ENCODE measurements around the gene DDX17. TPM values are rescaled to one million over a fixed set of nuclear protein-coding genes. Genes with fewer than 3 reads are reported as not detected.

DDX17 gene
- total and polyA plus RNA-seq, 10 of the 15 experiments (the other 5 are each of a cell fraction or from before 2014, with no cell fraction given) = 25.2 to 778 (median 266) TPM

GRCh38 chr22:38505541-38506117 lies 482 bp downstream of the DDX17 start (continued):
- TF ChIP-seq, protein P1, sequence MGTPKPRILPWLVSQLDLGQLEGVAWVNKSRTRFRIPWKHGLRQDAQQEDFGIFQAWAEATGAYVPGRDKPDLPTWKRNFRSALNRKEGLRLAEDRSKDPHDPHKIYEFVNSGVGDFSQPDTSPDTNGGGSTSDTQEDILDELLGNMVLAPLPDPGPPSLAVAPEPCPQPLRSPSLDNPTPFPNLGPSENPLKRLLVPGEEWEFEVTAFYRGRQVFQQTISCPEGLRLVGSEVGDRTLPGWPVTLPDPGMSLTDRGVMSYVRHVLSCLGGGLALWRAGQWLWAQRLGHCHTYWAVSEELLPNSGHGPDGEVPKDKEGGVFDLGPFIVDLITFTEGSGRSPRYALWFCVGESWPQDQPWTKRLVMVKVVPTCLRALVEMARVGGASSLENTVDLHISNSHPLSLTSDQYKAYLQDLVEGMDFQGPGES (IDR thresholded peaks at IDR 0.05) = no peak
- TF ChIP-seq ZBED1 (IDR thresholded peaks at IDR 0.05; ENCODE audit: borderline replicate concordance) = no peak
- no peak for TF ChIP-seq IRF4 (IDR thresholded peaks at IDR 0.05; ENCODE audit: low read depth, low read length)
- TF ChIP-seq EGR1 (IDR thresholded peaks at IDR 0.05; ENCODE audit: borderline replicate concordance in 1 of 2, low read depth in 2 of 2, low read length in 2 of 2) = 0 out of 3 replicates have a peak, but pooled peaks of 1 of the 2 experiments have one; percentile 3
- no peak for TF ChIP-seq YY1 (IDR thresholded peaks at IDR 0.05; ENCODE audit: low read depth, low read length)
- no peak for TF ChIP-seq KDM1A (IDR thresholded peaks at IDR 0.05; ENCODE audit: borderline replicate concordance)
- TF ChIP-seq MYC (IDR thresholded peaks at IDR 0.05; ENCODE audit: insufficient read depth, insufficient read length, insufficient replicate concordance, low read length, severe bottlenecking) = no peak
- no peak for TF ChIP-seq MTA3 (IDR thresholded peaks at IDR 0.05; ENCODE audit: borderline replicate concordance, low read length)
- no peak for TF ChIP-seq SP1 (IDR thresholded peaks at IDR 0.05; ENCODE audit: low read depth, low read length)
- TF ChIP-seq RAD21 (IDR thresholded peaks at IDR 0.05; ENCODE audit: insufficient read depth, low read depth, low read length) = no peak
- no peak for TF ChIP-seq USF2 (IDR thresholded peaks at IDR 0.05; ENCODE audit: borderline replicate concordance, low read depth, low read length)
- no peak for TF ChIP-seq CBX3 (IDR thresholded peaks at IDR 0.05; ENCODE audit: borderline replicate concordance, low read depth)
- TF ChIP-seq, protein P2, sequence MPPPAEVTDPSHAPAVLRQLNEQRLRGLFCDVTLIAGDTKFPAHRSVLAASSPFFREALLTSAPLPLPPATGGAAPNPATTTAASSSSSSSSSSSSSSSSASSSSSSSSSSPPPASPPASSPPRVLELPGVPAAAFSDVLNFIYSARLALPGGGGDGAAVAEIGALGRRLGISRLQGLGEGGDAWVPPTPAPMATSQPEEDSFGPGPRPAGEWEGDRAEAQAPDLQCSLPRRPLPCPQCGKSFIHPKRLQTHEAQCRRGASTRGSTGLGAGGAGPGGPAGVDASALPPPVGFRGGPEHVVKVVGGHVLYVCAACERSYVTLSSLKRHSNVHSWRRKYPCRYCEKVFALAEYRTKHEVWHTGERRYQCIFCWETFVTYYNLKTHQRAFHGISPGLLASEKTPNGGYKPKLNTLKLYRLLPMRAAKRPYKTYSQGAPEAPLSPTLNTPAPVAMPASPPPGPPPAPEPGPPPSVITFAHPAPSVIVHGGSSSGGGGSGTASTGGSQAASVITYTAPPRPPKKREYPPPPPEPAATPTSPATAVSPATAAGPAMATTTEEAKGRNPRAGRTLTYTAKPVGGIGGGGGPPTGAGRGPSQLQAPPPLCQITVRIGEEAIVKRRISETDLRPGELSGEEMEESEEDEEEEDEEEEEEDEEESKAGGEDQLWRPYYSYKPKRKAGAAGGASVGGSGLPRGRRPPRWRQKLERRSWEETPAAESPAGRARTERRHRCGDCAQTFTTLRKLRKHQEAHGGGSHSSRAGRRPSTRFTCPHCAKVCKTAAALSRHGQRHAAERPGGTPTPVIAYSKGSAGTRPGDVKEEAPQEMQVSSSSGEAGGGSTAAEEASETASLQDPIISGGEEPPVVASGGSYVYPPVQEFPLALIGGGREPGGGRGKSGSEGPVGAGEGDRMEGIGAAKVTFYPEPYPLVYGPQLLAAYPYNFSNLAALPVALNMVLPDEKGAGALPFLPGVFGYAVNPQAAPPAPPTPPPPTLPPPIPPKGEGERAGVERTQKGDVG (CRISPR knock-in tag; IDR thresholded peaks at IDR 0.05) = no peak
- TF ChIP-seq BCL11A (IDR thresholded peaks at IDR 0.05; ENCODE audit: low read depth, low read length) = no peak
- TF ChIP-seq SMAD1 (IDR thresholded peaks at IDR 0.05; ENCODE audit: low read depth, partially characterized antibody) = no peak
- TF ChIP-seq NR2C1 (IDR thresholded peaks at IDR 0.05) = no peak
- TF ChIP-seq, protein P3, sequence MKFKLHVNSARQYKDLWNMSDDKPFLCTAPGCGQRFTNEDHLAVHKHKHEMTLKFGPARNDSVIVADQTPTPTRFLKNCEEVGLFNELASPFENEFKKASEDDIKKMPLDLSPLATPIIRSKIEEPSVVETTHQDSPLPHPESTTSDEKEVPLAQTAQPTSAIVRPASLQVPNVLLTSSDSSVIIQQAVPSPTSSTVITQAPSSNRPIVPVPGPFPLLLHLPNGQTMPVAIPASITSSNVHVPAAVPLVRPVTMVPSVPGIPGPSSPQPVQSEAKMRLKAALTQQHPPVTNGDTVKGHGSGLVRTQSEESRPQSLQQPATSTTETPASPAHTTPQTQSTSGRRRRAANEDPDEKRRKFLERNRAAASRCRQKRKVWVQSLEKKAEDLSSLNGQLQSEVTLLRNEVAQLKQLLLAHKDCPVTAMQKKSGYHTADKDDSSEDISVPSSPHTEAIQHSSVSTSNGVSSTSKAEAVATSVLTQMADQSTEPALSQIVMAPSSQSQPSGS (IDR thresholded peaks at IDR 0.05; ENCODE audit: low read length) = no peak
- TF ChIP-seq ZBTB33 (IDR thresholded peaks at IDR 0.05) = no peak
- TF ChIP-seq NR2F1 (conservative IDR thresholded peaks at IDR 0.05) = peak; percentile 56
- TF ChIP-seq NFYB (IDR thresholded peaks at IDR 0.05; ENCODE audit: insufficient read depth, low read depth, low read length) = no peak
- TF ChIP-seq EZH2 (IDR thresholded peaks at IDR 0.05; ENCODE audit: borderline replicate concordance, control insufficient read depth, low read depth, low read length) = no peak
